ENCODE measurements around the gene LCP1.

DNA sequence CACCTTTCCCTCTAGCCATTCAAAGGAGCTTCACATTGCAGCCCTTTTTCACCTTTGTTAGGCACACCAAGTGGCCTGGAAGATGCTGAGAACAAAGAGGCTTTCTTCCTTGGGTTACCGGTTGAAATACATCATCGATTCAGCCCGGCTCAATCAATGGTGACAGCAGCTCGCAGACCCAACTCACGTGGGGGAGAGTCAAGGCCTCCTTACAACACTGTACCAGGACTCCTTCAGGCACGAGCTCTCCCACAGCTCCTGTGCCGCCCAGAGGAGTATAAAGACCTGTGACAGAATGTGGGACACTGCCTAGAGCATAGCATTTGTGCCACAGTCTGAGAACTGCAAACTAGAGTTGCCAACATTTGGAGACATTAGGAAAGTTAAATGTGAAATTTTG lies 25.9 kb upstream of the LCP1 start:
- TF ChIP-seq, protein P1, sequence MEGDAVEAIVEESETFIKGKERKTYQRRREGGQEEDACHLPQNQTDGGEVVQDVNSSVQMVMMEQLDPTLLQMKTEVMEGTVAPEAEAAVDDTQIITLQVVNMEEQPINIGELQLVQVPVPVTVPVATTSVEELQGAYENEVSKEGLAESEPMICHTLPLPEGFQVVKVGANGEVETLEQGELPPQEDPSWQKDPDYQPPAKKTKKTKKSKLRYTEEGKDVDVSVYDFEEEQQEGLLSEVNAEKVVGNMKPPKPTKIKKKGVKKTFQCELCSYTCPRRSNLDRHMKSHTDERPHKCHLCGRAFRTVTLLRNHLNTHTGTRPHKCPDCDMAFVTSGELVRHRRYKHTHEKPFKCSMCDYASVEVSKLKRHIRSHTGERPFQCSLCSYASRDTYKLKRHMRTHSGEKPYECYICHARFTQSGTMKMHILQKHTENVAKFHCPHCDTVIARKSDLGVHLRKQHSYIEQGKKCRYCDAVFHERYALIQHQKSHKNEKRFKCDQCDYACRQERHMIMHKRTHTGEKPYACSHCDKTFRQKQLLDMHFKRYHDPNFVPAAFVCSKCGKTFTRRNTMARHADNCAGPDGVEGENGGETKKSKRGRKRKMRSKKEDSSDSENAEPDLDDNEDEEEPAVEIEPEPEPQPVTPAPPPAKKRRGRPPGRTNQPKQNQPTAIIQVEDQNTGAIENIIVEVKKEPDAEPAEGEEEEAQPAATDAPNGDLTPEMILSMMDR (IDR thresholded peaks at IDR 0.05; ENCODE audit: low read length): no peak
- TF ChIP-seq EZH2 (IDR thresholded peaks at IDR 0.05; ENCODE audit: borderline replicate concordance, low read length): no peak
